Fibroblast of skin of abdomen (primary cell): ENCODE measurements around the gene C17orf75. TPM values are rescaled to one million over a fixed set of nuclear protein-coding genes. Genes with fewer than 3 reads are reported as not detected.
A peak's percentile ranks its signal among the peaks of the same experiment; 100 is the strongest.
"Not testable (repeated sequence)": the region's sequence is repeated elsewhere in the genome, so short reads cannot be mapped to it uniquely, and the experiment has no call there.

Experiments
- DNase-seq: peaks from one replicate; pipeline ENCODE4 v3.0.0-alpha.2; 2013
- polyA plus RNA-seq, 2 experiments: library from polyadenylated mRNA; unstranded; fragments of 120-200 nt; gene quantifications; one replicate each; pipeline ENCODE4 v1.2.1, GENCODE V29; 2013; ENCODE audit not compliant: insufficient read length in 2 of 2

C17orf75 gene
- 17.7 TPM for polyA plus RNA-seq (2013, experiment 1 of 2; ENCODE audit: insufficient read length)
- 19.9 TPM for polyA plus RNA-seq (2013, experiment 2 of 2; ENCODE audit: insufficient read length)

- DNase-seq: peak; percentile 77
Observed at GRCh38 chr17:32341857-32342602, at the start of gene C17orf75. C17orf75 (minus strand) TSS chr17:32342173; CDS start chr17:32342139, 34 bp downstream.

GRCh38 chr17:32388613-32389459 is 46.9 kb upstream of the C17orf75 start:
- no peak for DNase-seq

- DNase-seq: not testable (repeated sequence)
Observed at GRCh38 chr17:32388128-32388527, 46.2 kb upstream of the C17orf75 start.

GRCh38 chr17:32386844-32387243 is 44.9 kb upstream of the C17orf75 start:
- no peak for DNase-seq

- DNase-seq: no peak
Observed at GRCh38 chr17:32385971-32386370, 44.0 kb upstream of the C17orf75 start.

- no peak for DNase-seq
Observed at GRCh38 chr17:32385121-32385520, 43.1 kb upstream of the C17orf75 start.

- no peak for DNase-seq
Observed at GRCh38 chr17:32383926-32384434, 42.0 kb upstream of the C17orf75 start.

- no peak for DNase-seq
Observed at GRCh38 chr17:32382526-32383223, 40.7 kb upstream of the C17orf75 start.

GRCh38 chr17:32370426-32370825 is 28.5 kb upstream of the C17orf75 start:
- no peak for DNase-seq

- DNase-seq: no peak
Observed at GRCh38 chr17:32361270-32361669, 19.3 kb upstream of the C17orf75 start.

- DNase-seq: no peak
Observed at GRCh38 chr17:32357615-32358014, 15.6 kb upstream of the C17orf75 start.

GRCh38 chr17:32356750-32357149 is 14.8 kb upstream of the C17orf75 start:
- no peak for DNase-seq

GRCh38 chr17:32356378-32356743 is 14.4 kb upstream of the C17orf75 start:
- no peak for DNase-seq

GRCh38 chr17:32355649-32356377 is 13.8 kb upstream of the C17orf75 start:
- no peak for DNase-seq

GRCh38 chr17:32352734-32353133 is 10.8 kb upstream of the C17orf75 start:
- DNase-seq: not testable (repeated sequence)

GRCh38 chr17:32350666-32351418 is 8.9 kb upstream of the C17orf75 start:
- peak; percentile 55 for DNase-seq

GRCh38 chr17:32349854-32350665 is 8.1 kb upstream of the C17orf75 start, which contains the start of gene ZNF207:
ZNF207 (plus strand) TSS chr17:32350157; CDS start chr17:32350286, 129 bp downstream.
- DNase-seq: peak; percentile 96

- no peak for DNase-seq
Observed at GRCh38 chr17:32349503-32349853, 7.5 kb upstream of the C17orf75 start.

- DNase-seq: no peak
Observed at GRCh38 chr17:32348483-32348800, 6.5 kb upstream of the C17orf75 start.

GRCh38 chr17:32345951-32346600 is 4.1 kb upstream of the C17orf75 start:
- DNase-seq: no peak
